Tibial nerve (tissue), 4 donors: Measurements from ENCODE around the gene ULBP3. TPM values are rescaled to one million over a fixed set of nuclear protein-coding genes. Genes with fewer than 3 reads are reported as not detected.

Source experiments
- DNase-seq, 2 donors: peaks; one replicate each; pipeline ENCODE4 v3.0.0-alpha.2; 2019; ENCODE audit warnings: low spot score in 2 of 2
- H3K27ac ChIP-seq, 4 donors: fragments of 200-600 bp; sonication (generic) in 3 of 4; one replicate each; pipeline ENCODE4 v1.5.1; 2017 to 2019; ENCODE audit warnings: mild to moderate bottlenecking in 1 of 4
- H3K27me3 ChIP-seq, 2 donors: fragments of 200-600 bp; sonication (generic) in 1 of 2; one replicate each; pipeline versions ENCODE4 v1.5.1 to v1.6.0; 2017 to 2019
- H3K36me3 ChIP-seq, 3 donors: fragments of 200-600 bp; sonication (generic); one replicate each; pipeline ENCODE4 v1.5.1; 2018 to 2019
- H3K4me1 ChIP-seq, 4 donors: fragments of 200-600 bp; sonication (generic) in 3 of 4; one replicate each; pipeline ENCODE4 v1.5.1; 2017 to 2019
- H3K4me3 ChIP-seq, 4 donors: fragments of 200-600 bp; sonication (generic) in 3 of 4; one replicate each; pipeline ENCODE4 v1.5.1; 2017 to 2019; ENCODE audit warnings: mild to moderate bottlenecking in 1 of 4, moderate library complexity in 1 of 4
- H3K9me3 ChIP-seq, 4 donors: fragments of 200-600 bp; sonication (generic) in 3 of 4; one replicate each; pipeline ENCODE4 v1.5.1; 2017 to 2019
- CTCF ChIP-seq, 5 experiments: fragments of 200-600 bp in 3 of 5; fragments of 450-650 bp in 2 of 5; sonication (generic) in 3 of 5; IDR thresholded peaks; one replicate each; pipeline ENCODE4 v1.5.1; 2016 to 2019; ENCODE audit warnings: antibody characterized with exemption in 5 of 5, mild to moderate bottlenecking in 3 of 5, moderate library complexity in 2 of 5
- EP300 ChIP-seq, 2 donors: sonication (generic); formaldehyde crosslinking; IDR thresholded peaks; one replicate each; pipeline ENCODE4 v1.6.1; 2017; ENCODE audit warnings: antibody characterized with exemption in 2 of 2, mild to moderate bottlenecking in 1 of 2
- POLR2A ChIP-seq, 2 donors: fragments of 450-650 bp; IDR thresholded peaks; one replicate each; pipeline ENCODE4 v1.6.1; 2017; ENCODE audit warnings: antibody characterized with exemption in 2 of 2, mild to moderate bottlenecking in 2 of 2, moderate library complexity in 2 of 2
- WGBS, 2 donors: methylation state at CpG; one replicate each; pipeline ENCODE4 v1.1.5; 2018; 5-methylcytosine and 5-hydroxymethylcytosine counted together
- total RNA-seq, 4 donors: library from RNA; depleted of rRNA; stranded (reverse); fragments of >200 nt; gene quantifications; one replicate each; pipeline ENCODE4 v1.1.0, GENCODE V29; 2016

Gene ULBP3
- total RNA-seq, 4 donors from 2014 or later = 3.1 to 5.4 TPM; not detected in 2

GRCh38 chr6:150029749-150030148 is 39.2 kb downstream of the ULBP3 start:
- no peaks in the 10 kb centered on the region for H3K9me3 ChIP-seq
- DNase-seq = no peak
- no peak for TF ChIP-seq EP300 (IDR thresholded peaks at IDR 0.05)
- no peak for TF ChIP-seq CTCF (IDR thresholded peaks at IDR 0.05)
- no peak for TF ChIP-seq POLR2A (IDR thresholded peaks at IDR 0.05)
- H3K36me3 ChIP-seq = no peaks in the 10 kb centered on the region
- H3K4me1 ChIP-seq = peaks cover 0 to 14% (median 8%) of the 10 kb centered on the region in 4 donors
- peaks cover 0 to 36% of the 10 kb centered on the region in 2 donors for H3K27me3 ChIP-seq
- WGBS, 2 donors = 69 to 83% methylated on average over 4 of the region's 4 CpGs
- H3K4me3 ChIP-seq = no peak overlapping the region
- no peak overlapping the region for H3K27ac ChIP-seq

GRCh38 chr6:150029276-150029675 is 39.6 kb downstream of the ULBP3 start:
- WGBS, 2 donors = 82 to 90% methylated on average over 7 of the region's 7 CpGs
- H3K36me3 ChIP-seq = no peaks in the 10 kb centered on the region
- H3K27ac ChIP-seq = no peak overlapping the region
- no peak for DNase-seq
- TF ChIP-seq CTCF (IDR thresholded peaks at IDR 0.05) = no peak
- TF ChIP-seq EP300 (IDR thresholded peaks at IDR 0.05) = no peak
- no peak for TF ChIP-seq POLR2A (IDR thresholded peaks at IDR 0.05)
- no peaks in the 10 kb centered on the region for H3K9me3 ChIP-seq
- peaks cover 0 to 41% of the 10 kb centered on the region in 2 donors for H3K27me3 ChIP-seq
- H3K4me1 ChIP-seq = peaks cover 0 to 15% (median 8%) of the 10 kb centered on the region in 4 donors
- H3K4me3 ChIP-seq = no peak overlapping the region

- Histone ChIP-seq H3K27ac (no peak overlapping the region), H3K4me3 (no peak overlapping the region), H3K27me3 (peaks cover 0 to 46% of the 10 kb centered on the region in 2 donors), H3K9me3 (no peaks in the 10 kb centered on the region), H3K36me3 (no peaks in the 10 kb centered on the region), H3K4me1 (peaks cover 0 to 15% (median 8%) of the 10 kb centered on the region in 4 donors)
- no peak for TF ChIP-seq EP300 (IDR thresholded peaks at IDR 0.05)
- TF ChIP-seq CTCF (IDR thresholded peaks at IDR 0.05) = no peak
- TF ChIP-seq POLR2A (IDR thresholded peaks at IDR 0.05) = no peak
- DNase-seq = no peak
- WGBS, 2 donors = 73 to 78% methylated on average over 8 of the region's 8 CpGs
Measured at GRCh38 chr6:150028799-150029198, 40.1 kb downstream of the ULBP3 start.

GRCh38 chr6:150027806-150028565 is 40.9 kb downstream of the ULBP3 start:
- no peaks in the 10 kb centered on the region for H3K36me3 ChIP-seq
- 72 to 82% methylated on average over 6 of the region's 6 CpGs for WGBS, 2 donors
- H3K27ac ChIP-seq = no peak overlapping the region
- TF ChIP-seq CTCF (IDR thresholded peaks at IDR 0.05) (no peak), POLR2A (IDR thresholded peaks at IDR 0.05) (no peak), EP300 (IDR thresholded peaks at IDR 0.05) (no peak)
- no peak for DNase-seq
- H3K4me1 ChIP-seq = peaks cover 0 to 15% (median 8%) of the 10 kb centered on the region in 4 donors
- no peaks in the 10 kb centered on the region for H3K9me3 ChIP-seq
- no peak overlapping the region for H3K4me3 ChIP-seq
- peaks cover 0 to 47% of the 10 kb centered on the region in 2 donors for H3K27me3 ChIP-seq

GRCh38 chr6:150026976-150027805 is 41.7 kb downstream of the ULBP3 start:
- no peak overlapping the region for H3K4me3 ChIP-seq
- DNase-seq = no peak
- H3K27ac ChIP-seq = no peak overlapping the region
- peaks cover 0 to 15% (median 8%) of the 10 kb centered on the region in 4 donors for H3K4me1 ChIP-seq
- H3K9me3 ChIP-seq = no peaks in the 10 kb centered on the region
- no peaks in the 10 kb centered on the region for H3K36me3 ChIP-seq
- 83 to 88% methylated on average over 8 to 9 of the region's 9 CpGs for WGBS, 2 donors
- TF ChIP-seq CTCF (IDR thresholded peaks at IDR 0.05) (no peak), POLR2A (IDR thresholded peaks at IDR 0.05) (no peak), EP300 (IDR thresholded peaks at IDR 0.05) (no peak)
- peaks cover 0 to 47% of the 10 kb centered on the region in 2 donors for H3K27me3 ChIP-seq
